ENCODE data around the gene GLYR1. TPM values are rescaled to one million over a fixed set of nuclear protein-coding genes. Genes with fewer than 3 reads are reported as not detected.

Gene GLYR1
- polyA plus RNA-seq, 2 of the 4 experiments (the other 2 are of a cell fraction) = 37.1 to 55.1 TPM

GRCh38 chr16:4811773-4812172, 35.3 kb downstream of the GLYR1 start:
- Histone ChIP-seq H3K9me3 (no peaks in the 10 kb centered on the region), H3K4me1 (no peaks in the 10 kb centered on the region), H3K27ac (no peak overlapping the region), H3K4me3 (no peak overlapping the region), H3K4me2 (no peak overlapping the region)
- POLR2A ChIA-PET = no interaction called here
- WGBS (ENCODE audit: missing lambda C conversion rate) = 89% methylated on average over 9 of the region's 9 CpGs
- CTCF ChIA-PET = interaction anchor here (1.0 to 1.2 kb wide), 3 partner anchors 9 to 327 kb away, joined by 3 to 5 read pairs (median 3); partner anchors contain the start of gene ROGDI
- FAIRE-seq (no peak), ATAC-seq (peak; percentile 37 to 39; a peak in 4 of 6 replicates), DNase-seq (ENCODE audit: low read depth in 1 of 2, low spot score in 1 of 2) (no peak)
- TF ChIP-seq PHF8 (IDR thresholded peaks at IDR 0.05; ENCODE audit: borderline replicate concordance, low read depth) (no peak), USF2 (IDR thresholded peaks at IDR 0.05) (no peak), HEYL (CRISPR knock-in tag; IDR thresholded peaks at IDR 0.05) (no peak), REST (IDR thresholded peaks at IDR 0.05) (no peak), MAFK (IDR thresholded peaks at IDR 0.05; ENCODE audit: partially characterized antibody) (no peak), RFX5 (IDR thresholded peaks at IDR 0.05) (no peak), ZFP36 (IDR thresholded peaks at IDR 0.05; ENCODE audit: borderline replicate concordance, partially characterized antibody) (no peak), NR3C1 (IDR thresholded peaks at IDR 0.05) (no peak), FOSL2 (IDR thresholded peaks at IDR 0.05) (no peak), FOSL2 (CRISPR knock-in tag; IDR thresholded peaks at IDR 0.05) (no peak), MAZ (IDR thresholded peaks at IDR 0.05; ENCODE audit: borderline replicate concordance, low read depth, low read length) (no peak), RARB (CRISPR knock-in tag; IDR thresholded peaks at IDR 0.05) (no peak)

- TF ChIP-seq POLR2A (IDR thresholded peaks at IDR 0.05; ENCODE audit: low read length) (no peak), NFE2L2 (conservative IDR thresholded peaks at IDR 0.05; ENCODE audit: low read length) (no peak), NR3C1 (IDR thresholded peaks at IDR 0.05) (no peak), TP53 (CRISPR knock-in tag; IDR thresholded peaks at IDR 0.05) (no peak), RARB (CRISPR knock-in tag; IDR thresholded peaks at IDR 0.05) (no peak), MAFK (IDR thresholded peaks at IDR 0.05; ENCODE audit: partially characterized antibody) (no peak), CEBPB (IDR thresholded peaks at IDR 0.05) (no peak), RCOR1 (IDR thresholded peaks at IDR 0.05; ENCODE audit: low read depth, low read length) (no peak)
- FAIRE-seq = no peak
- H3K4me2 ChIP-seq = no peak overlapping the region
- H3K4me1 ChIP-seq = no peaks in the 10 kb centered on the region
- ATAC-seq = peak; percentile 43 to 49; a peak in 4 of 6 replicates
- WGBS (ENCODE audit: missing lambda C conversion rate) = 93% methylated on average over 3 of the region's 3 CpGs
- H3K27ac ChIP-seq = no peak overlapping the region
- no peak overlapping the region for H3K4me3 ChIP-seq
- ChIA-PET CTCF (interaction anchor here (1.0 to 1.2 kb wide), 3 partner anchors 8 to 145 kb away, joined by 3 to 4 read pairs (median 3); partner anchors contain the start of gene ROGDI), POLR2A (no interaction called here)
- no peaks in the 10 kb centered on the region for H3K9me3 ChIP-seq
- no peak for DNase-seq (ENCODE audit: low read depth in 1 of 2, low spot score in 1 of 2)
Observed at GRCh38 chr16:4811242-4811641, 35.8 kb downstream of the GLYR1 start.

GRCh38 chr16:4806280-4806679, 40.8 kb downstream of the GLYR1 start:
- no peak overlapping the region for H3K27ac ChIP-seq
- no peak overlapping the region for H3K4me2 ChIP-seq
- no peak overlapping the region for H3K4me3 ChIP-seq
- H3K9me3 ChIP-seq = no peaks in the 10 kb centered on the region
- 93% methylated on average over 6 of the region's 6 CpGs for WGBS (ENCODE audit: missing lambda C conversion rate)
- TF ChIP-seq RNF2 (IDR thresholded peaks at IDR 0.05; ENCODE audit: borderline replicate concordance, low read depth) (no peak), NPAS2 (CRISPR knock-in tag; IDR thresholded peaks at IDR 0.05; ENCODE audit: borderline replicate concordance) (no peak), POLR2AphosphoS2 (conservative IDR thresholded peaks at IDR 0.05; ENCODE audit: low read length) (no peak), NFE2L2 (conservative IDR thresholded peaks at IDR 0.05; ENCODE audit: low read length) (no peak), MYC (IDR thresholded peaks at IDR 0.05; ENCODE audit: borderline replicate concordance, low read length) (no peak), POLR2A (IDR thresholded peaks at IDR 0.05; ENCODE audit: low read length) (no peak), RARB (CRISPR knock-in tag; IDR thresholded peaks at IDR 0.05) (no peak)
- ChIA-PET POLR2A (no interaction called here), CTCF (no interaction called here)
- ATAC-seq (no peak), DNase-seq (ENCODE audit: low read depth in 1 of 2, low spot score in 1 of 2) (no peak), FAIRE-seq (no peak)
- H3K4me1 ChIP-seq = peaks cover 14% of the 10 kb centered on the region

All from A549 (cell line).